Chondrocyte (in vitro differentiated cells): ENCODE results near the gene SGMS1. TPM values are rescaled to one million over a fixed set of nuclear protein-coding genes. Genes with fewer than 3 reads are reported as not detected.
A peak's percentile ranks its signal among the peaks of the same experiment; 100 is the strongest.

Experiments
- DNase-seq: peaks from one replicate; pipeline ENCODE4 v3.0.0; 2021; ENCODE audit warnings: mixed read lengths, low spot score
- H3K27ac Mint-ChIP-seq: one replicate; pipeline ENCODE4 v1.8.0; 2021; ENCODE audit warnings: mild to moderate bottlenecking, moderate library complexity, mixed read lengths; ENCODE audit not compliant: unreplicated experiment
- H3K27me3 Mint-ChIP-seq: 2 replicates; pipeline ENCODE4 v1.8.0; 2021; ENCODE audit warnings: low read depth, mixed read lengths
- H3K36me3 Mint-ChIP-seq: 2 replicates; pipeline ENCODE4 v1.8.0; 2021; ENCODE audit warnings: low read depth, mixed read lengths
- H3K4me1 Mint-ChIP-seq: 2 replicates; pipeline ENCODE4 v1.8.0; 2021; ENCODE audit warnings: low read depth, mild to moderate bottlenecking, mixed read lengths
- H3K4me3 Mint-ChIP-seq: one replicate; pipeline ENCODE4 v1.8.0; 2021; ENCODE audit warnings: mild to moderate bottlenecking, moderate library complexity, mixed read lengths; ENCODE audit not compliant: unreplicated experiment
- H3K9me3 Mint-ChIP-seq: 2 replicates; pipeline ENCODE4 v1.8.0; 2021; ENCODE audit warnings: low read depth, mixed read lengths
- total RNA-seq: library from RNA; stranded (reverse); gene quantifications from 3 replicates; pipeline ENCODE4 v1.2.1, GENCODE V29; 2021
- TF ChIP-seq, protein P1 (sequence below): fragments of 200-600 bp; sonication (generic); IDR thresholded peaks from 2 replicates; pipeline ENCODE4 v1.5.0; 2021; ENCODE audit warnings: antibody characterized with exemption, mild to moderate bottlenecking, moderate library complexity

The SGMS1 gene
- total RNA-seq, 1 donor from 2014 or later, result 27.1 TPM

DNA sequence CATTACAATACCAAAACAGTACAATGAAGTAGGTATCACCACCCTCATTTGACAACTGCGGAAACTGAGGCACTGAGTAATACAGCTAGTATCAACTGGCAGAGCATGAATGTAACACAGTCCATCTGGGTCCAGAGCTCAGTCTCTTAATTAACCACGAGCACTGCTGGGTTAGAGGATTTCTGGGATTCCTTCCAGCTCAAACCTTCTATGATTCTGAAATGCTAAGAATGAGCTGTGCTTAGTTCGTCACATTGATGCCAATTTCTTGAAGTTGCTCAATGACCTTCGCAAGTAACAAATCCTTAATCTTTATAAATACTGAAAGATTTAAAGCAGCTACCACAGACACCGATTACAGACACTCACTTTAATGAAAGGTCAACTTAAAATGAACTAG, 62.5 kb downstream of the SGMS1 start:
- DNase-seq, result no peak
- peaks cover 33% of the 10 kb centered on the region for H3K4me1 Mint-ChIP-seq
- no peak overlapping the region for H3K4me3 Mint-ChIP-seq

DNA sequence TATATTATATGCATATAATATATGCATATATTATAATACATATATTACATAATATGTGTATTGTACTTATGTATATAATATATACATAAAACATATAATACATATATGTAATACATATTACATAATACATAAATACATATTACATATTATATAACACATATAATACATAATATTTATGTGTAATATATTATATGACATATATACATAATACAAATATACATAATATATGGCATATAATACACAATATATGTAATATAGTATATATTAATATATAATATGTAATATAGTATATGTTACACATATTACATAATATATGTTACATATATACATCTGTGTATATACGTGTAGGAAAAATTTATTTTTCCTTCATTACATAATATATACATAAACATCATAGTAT, 63.4 kb downstream of the SGMS1 start:
- no peak for DNase-seq
- H3K27ac Mint-ChIP-seq, result no peak overlapping the region
- TF ChIP-seq, protein P1, sequence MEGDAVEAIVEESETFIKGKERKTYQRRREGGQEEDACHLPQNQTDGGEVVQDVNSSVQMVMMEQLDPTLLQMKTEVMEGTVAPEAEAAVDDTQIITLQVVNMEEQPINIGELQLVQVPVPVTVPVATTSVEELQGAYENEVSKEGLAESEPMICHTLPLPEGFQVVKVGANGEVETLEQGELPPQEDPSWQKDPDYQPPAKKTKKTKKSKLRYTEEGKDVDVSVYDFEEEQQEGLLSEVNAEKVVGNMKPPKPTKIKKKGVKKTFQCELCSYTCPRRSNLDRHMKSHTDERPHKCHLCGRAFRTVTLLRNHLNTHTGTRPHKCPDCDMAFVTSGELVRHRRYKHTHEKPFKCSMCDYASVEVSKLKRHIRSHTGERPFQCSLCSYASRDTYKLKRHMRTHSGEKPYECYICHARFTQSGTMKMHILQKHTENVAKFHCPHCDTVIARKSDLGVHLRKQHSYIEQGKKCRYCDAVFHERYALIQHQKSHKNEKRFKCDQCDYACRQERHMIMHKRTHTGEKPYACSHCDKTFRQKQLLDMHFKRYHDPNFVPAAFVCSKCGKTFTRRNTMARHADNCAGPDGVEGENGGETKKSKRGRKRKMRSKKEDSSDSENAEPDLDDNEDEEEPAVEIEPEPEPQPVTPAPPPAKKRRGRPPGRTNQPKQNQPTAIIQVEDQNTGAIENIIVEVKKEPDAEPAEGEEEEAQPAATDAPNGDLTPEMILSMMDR, result no peak
- H3K9me3 Mint-ChIP-seq, result no peaks in the 10 kb centered on the region
- no peak overlapping the region for H3K4me3 Mint-ChIP-seq
- no peaks in the 10 kb centered on the region for H3K36me3 Mint-ChIP-seq
- H3K27me3 Mint-ChIP-seq, result no peaks in the 10 kb centered on the region
- peaks cover 42% of the 10 kb centered on the region for H3K4me1 Mint-ChIP-seq

More for the DNA sequence above, 62.5 kb downstream of the SGMS1 start:
- Mint-ChIP-seq H3K27me3 (no peaks in the 10 kb centered on the region), H3K9me3 (no peaks in the 10 kb centered on the region), H3K27ac (peak overlapping the region; percentile 77), H3K36me3 (no peaks in the 10 kb centered on the region)
- TF ChIP-seq, protein P1, result no peak

DNA sequence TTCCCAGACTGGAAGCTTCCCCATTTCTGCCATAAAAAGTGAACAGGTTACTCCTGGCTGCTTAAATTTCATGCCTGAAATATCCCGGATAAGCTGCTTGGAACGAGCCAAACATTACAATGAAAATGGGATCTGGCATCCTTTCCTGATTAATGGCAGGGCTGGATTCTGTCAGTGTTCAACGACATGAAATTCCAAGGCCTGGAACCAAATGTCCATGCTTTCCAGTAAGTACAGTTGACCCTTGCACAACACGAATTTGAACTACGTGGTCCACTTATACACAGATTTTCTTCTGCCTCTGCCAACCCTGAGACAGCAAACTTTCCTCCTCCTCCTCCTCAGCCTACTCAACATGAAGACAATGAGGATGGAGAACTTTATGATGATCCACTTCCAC, 65.4 kb downstream of the SGMS1 start:
- peaks cover 58% of the 10 kb centered on the region for H3K4me1 Mint-ChIP-seq
- no peak overlapping the region for H3K4me3 Mint-ChIP-seq
- no peaks in the 10 kb centered on the region for H3K27me3 Mint-ChIP-seq
- H3K27ac Mint-ChIP-seq, result no peak overlapping the region
- H3K36me3 Mint-ChIP-seq, result no peaks in the 10 kb centered on the region
- H3K9me3 Mint-ChIP-seq, result no peaks in the 10 kb centered on the region
- TF ChIP-seq, protein P1, result no peak
- no peak for DNase-seq

DNA sequence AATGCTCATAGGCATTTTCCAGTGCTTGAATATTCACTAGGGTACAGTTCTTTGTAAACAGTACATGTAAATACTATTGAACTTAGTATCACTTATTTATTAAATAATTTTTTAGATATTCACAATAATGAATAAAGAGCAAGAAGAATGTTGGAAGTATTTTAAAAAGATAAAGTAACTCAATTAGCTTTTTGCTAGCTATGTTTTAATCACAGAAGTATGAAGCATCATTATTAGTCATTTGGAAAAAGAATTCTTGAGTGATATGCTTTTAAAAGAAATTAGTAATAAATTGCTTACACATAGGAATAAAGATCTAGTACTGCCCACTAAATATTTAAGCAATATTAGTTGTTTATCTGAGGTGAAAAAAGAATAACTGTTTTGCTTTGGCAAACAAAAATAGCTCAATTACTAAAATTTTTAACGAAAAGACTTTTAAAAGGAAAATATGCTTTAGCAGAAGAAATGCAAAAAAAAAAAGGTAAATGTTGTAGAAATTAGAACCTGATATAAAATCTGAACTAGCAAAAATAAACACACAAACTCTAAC, 66.5 kb downstream of the SGMS1 start:
- peaks cover 63% of the 10 kb centered on the region for H3K4me1 Mint-ChIP-seq
- TF ChIP-seq, protein P1, result no peak
- no peak overlapping the region for H3K27ac Mint-ChIP-seq
- no peaks in the 10 kb centered on the region for H3K9me3 Mint-ChIP-seq
- DNase-seq, result no peak
- no peaks in the 10 kb centered on the region for H3K27me3 Mint-ChIP-seq
- H3K36me3 Mint-ChIP-seq, result no peaks in the 10 kb centered on the region
- H3K4me3 Mint-ChIP-seq, result no peak overlapping the region

DNA sequence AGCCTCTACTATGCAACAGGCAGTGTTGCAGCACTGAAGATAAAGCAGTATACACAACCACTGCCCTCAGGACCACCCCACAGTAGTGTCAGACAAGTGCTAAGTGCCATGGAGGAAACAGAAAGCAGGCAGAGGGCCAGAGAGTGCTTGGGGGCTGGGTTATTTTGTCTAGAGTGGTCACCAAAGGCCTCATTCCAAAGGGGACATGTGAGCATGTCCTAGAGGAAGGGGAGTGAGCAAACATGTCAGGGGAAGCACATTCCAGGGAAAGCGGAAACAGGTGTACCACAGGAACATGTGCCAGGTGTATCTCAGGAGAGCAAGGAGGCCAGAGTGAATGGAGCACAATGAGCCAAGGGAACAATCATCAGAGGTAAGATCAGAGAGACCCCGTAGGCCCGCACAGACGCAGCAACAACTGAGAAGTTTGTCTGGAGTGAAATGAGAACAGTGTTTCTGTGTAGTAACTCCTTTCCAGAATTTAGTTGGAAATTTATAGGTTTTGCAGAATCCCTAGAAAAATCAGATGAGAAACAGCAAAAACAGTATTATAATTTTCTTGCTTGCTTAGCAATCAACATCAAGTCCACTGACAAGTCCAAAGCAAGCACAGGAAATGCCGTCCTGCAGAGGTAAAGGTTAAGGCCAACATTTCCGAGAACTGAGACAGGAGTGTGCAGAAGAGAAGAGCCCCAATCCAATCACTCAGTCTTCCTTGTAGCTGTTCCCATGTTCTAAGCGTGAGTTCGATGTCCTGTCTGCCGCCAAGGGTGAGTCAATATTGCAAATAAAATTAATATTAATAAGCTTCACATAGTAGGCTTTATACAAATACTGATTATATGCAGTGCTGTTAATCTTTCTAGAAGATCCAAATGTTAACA, 67.3 kb downstream of the SGMS1 start:
- Mint-ChIP-seq H3K36me3 (no peaks in the 10 kb centered on the region), H3K27ac (no peak overlapping the region)

More for the DNA sequence above, 67.3 kb downstream of the SGMS1 start:
- no peak for DNase-seq
- TF ChIP-seq, protein P1, result no peak
- no peaks in the 10 kb centered on the region for H3K9me3 Mint-ChIP-seq
- H3K27me3 Mint-ChIP-seq, result no peaks in the 10 kb centered on the region
- H3K4me3 Mint-ChIP-seq, result no peak overlapping the region
- H3K4me1 Mint-ChIP-seq, result peaks cover 58% of the 10 kb centered on the region
